A549 (cell line): ENCODE results near the gene PTPRN2. TPM values are rescaled to one million over a fixed set of nuclear protein-coding genes. Genes with fewer than 3 reads are reported as not detected.

Experiments
- ATAC-seq, 2 experiments: fragments of 200-7000 bp in 1 of 2; fragments of >200 bp in 1 of 2; cut with Nextera tagmentation in 1 of 2; cut with Tn5 transposase in 1 of 2; 3 replicates each; pipeline versions ENCODE4 v1.8.0 to v1.9.1; 2018 to 2020; ENCODE audit warnings: mild to moderate bottlenecking in 1 of 2, moderate library complexity in 1 of 2
- CTCF ChIA-PET: fragments of 300-600 bp; sonication (Branson Sonifier 250); formaldehyde crosslinking; extraction: SDS; loops from one replicate; lab custom pipeline; 2021; ENCODE audit warnings: antibody characterized with exemption, inconsistent platforms; lab: Yijun Ruan, JAX
- POLR2A ChIA-PET: fragments of 350-600 bp; formaldehyde crosslinking; extraction: SDS; loops from one replicate; lab custom pipeline; 2021; ENCODE audit warnings: antibody characterized with exemption, inconsistent platforms; lab: Yijun Ruan, JAX
- DNase-seq, 2 experiments: peaks; one replicate each; pipeline versions ENCODE4 v3.0.0 to v3.0.0-alpha.2; 2011 to 2016; ENCODE audit warnings: low read depth in 1 of 2, low spot score in 1 of 2
- FAIRE-seq: peaks from 2 replicates; lab custom pipeline; 2011; peaks lifted over from hg19 to GRCh38; lab: Jason Lieb, UNC
- H3K27ac ChIP-seq, 2 experiments: fragments of >200 bp; sonication (Bioruptor Twin); formaldehyde crosslinking; 3 replicates each; pipeline ENCODE4 v1.5.1; 2016 to 2017
- H3K4me1 ChIP-seq: fragments of >200 bp; sonication (Bioruptor Twin); formaldehyde crosslinking; 3 replicates; pipeline ENCODE4 v1.6.1; 2016
- H3K4me2 ChIP-seq: fragments of >200 bp; sonication (Bioruptor Twin); formaldehyde crosslinking; 3 replicates; pipeline ENCODE4 v1.6.1; 2016
- H3K4me3 ChIP-seq: fragments of >200 bp; sonication (Bioruptor Twin); formaldehyde crosslinking; 3 replicates; pipeline ENCODE4 v1.5.1; 2016
- H3K9me3 ChIP-seq: fragments of >200 bp; sonication (Bioruptor Twin); formaldehyde crosslinking; 3 replicates; pipeline ENCODE4 v1.6.1; 2016
- CBX2 ChIP-seq: fragments of 200-600 bp; sonication (generic); IDR thresholded peaks from 2 replicates; pipeline ENCODE4 v1.6.1; 2016; ENCODE audit warnings: low read depth, mild to moderate bottlenecking, borderline replicate concordance
- CBX8 ChIP-seq: fragments of 200-600 bp; sonication (generic); IDR thresholded peaks from 2 replicates; pipeline ENCODE4 v1.6.1; 2016
- CHD2 ChIP-seq: fragments of 150-350 bp; IDR thresholded peaks from 2 replicates; pipeline ENCODE4 v1.6.1; 2014; ENCODE audit warnings: low read length; ENCODE audit not compliant: partially characterized antibody
- EHMT2 ChIP-seq: fragments of 200-600 bp; sonication (generic); IDR thresholded peaks from 2 replicates; pipeline ENCODE4 v1.6.1; 2016; ENCODE audit warnings: antibody characterized with exemption, low read depth, mild to moderate bottlenecking, moderate library complexity
- EP300 ChIP-seq, 2 experiments: fragments of >200 bp; sonication (Bioruptor Twin); formaldehyde crosslinking; IDR thresholded peaks; 2 replicates in 1 of 2; 3 replicates in 1 of 2; pipeline ENCODE4 v1.6.1; 2016 to 2017
- ESRRA ChIP-seq: fragments of 150-350 bp; IDR thresholded peaks from 2 replicates; pipeline ENCODE4 v1.6.1; 2014; ENCODE audit warnings: mild to moderate bottlenecking, low read length, borderline replicate concordance
- FOSB ChIP-seq: fragments of 250-450 bp; sonication (Bioruptor Pico); IDR thresholded peaks from 2 replicates; pipeline ENCODE4 v1.5.0; 2020; ENCODE audit warnings: mild to moderate bottlenecking, moderate library complexity
- FOXS1 ChIP-seq: fragments of 250-450 bp; sonication (Bioruptor Pico); IDR thresholded peaks from 2 replicates; pipeline ENCODE4 v1.5.0; 2020; ENCODE audit warnings: mild to moderate bottlenecking, moderate library complexity
- HMGXB4 ChIP-seq: fragments of 250-450 bp; sonication (Bioruptor Pico); IDR thresholded peaks from 2 replicates; pipeline ENCODE4 v1.5.0; 2021; ENCODE audit warnings: mild to moderate bottlenecking, moderate library complexity, borderline replicate concordance
- HOXB13 ChIP-seq: fragments of 250-450 bp; sonication (Bioruptor Pico); IDR thresholded peaks from 2 replicates; pipeline ENCODE4 v1.5.0; 2020; ENCODE audit warnings: low read depth, mild to moderate bottlenecking, moderate library complexity
- KDM1A ChIP-seq: fragments of 200-600 bp; sonication (generic); IDR thresholded peaks from 2 replicates; pipeline ENCODE4 v1.6.1; 2016; ENCODE audit warnings: low read depth, mild to moderate bottlenecking
- MYC ChIP-seq: IDR thresholded peaks from 2 replicates; pipeline ENCODE4 v1.6.1; 2012; ENCODE audit warnings: mild to moderate bottlenecking, inconsistent platforms, low read length, improper control_type of control experiment, borderline replicate concordance
- RAD21 ChIP-seq, 2 experiments: fragments of >200 bp in 1 of 2; sonication (Bioruptor Twin) in 1 of 2; formaldehyde crosslinking in 1 of 2; IDR thresholded peaks in 1 of 2; conservative IDR thresholded peaks in 1 of 2; 2 replicates in 1 of 2; 3 replicates in 1 of 2; pipeline ENCODE4 v1.6.1; 2012 to 2018; ENCODE audit warnings: inconsistent platforms in 1 of 2
- RARB ChIP-seq: fragments of 250-450 bp; sonication (Bioruptor Pico); IDR thresholded peaks from 2 replicates; pipeline ENCODE4 v1.8.0; 2021; ENCODE audit warnings: mild to moderate bottlenecking, moderate library complexity
- RNF2 ChIP-seq: fragments of 200-600 bp; sonication (generic); IDR thresholded peaks from 2 replicates; pipeline ENCODE4 v1.6.1; 2016; ENCODE audit warnings: low read depth, mild to moderate bottlenecking, antibody characterized with exemption, moderate library complexity, borderline replicate concordance
- SMC3 ChIP-seq: fragments of >200 bp; sonication (Bioruptor Twin); formaldehyde crosslinking; IDR thresholded peaks from 3 replicates; pipeline ENCODE4 v1.6.1; 2018; ENCODE audit warnings: inconsistent platforms
- ZC3H11A ChIP-seq: fragments of 450-650 bp; IDR thresholded peaks from 2 replicates; pipeline ENCODE4 v1.6.1; 2014; ENCODE audit warnings: antibody characterized with exemption, mild to moderate bottlenecking
- WGBS: methylation state at CpG from one replicate; pipeline ENCODE4 v1.1.6; 2017; ENCODE audit errors: missing lambda C conversion rate; 5-methylcytosine and 5-hydroxymethylcytosine counted together
- polyA plus RNA-seq, 4 experiments: library from polyadenylated mRNA; depleted of rRNA in 3 of 4; stranded (reverse); fragments of >200 nt; fragmentation: RNase III in 1 of 4; extraction: RNeasy Plus Mini Kit Qiagen cat#74134 plus additional on column Dnase treatment in 1 of 4; gene quantifications; 2 replicates in 3 of 4; 3 replicates in 1 of 4; pipeline ENCODE4 v1.2.3, GENCODE V29; 2011 to 2017
- TF ChIP-seq, protein P1 (sequence below): fragments of >200 bp; sonication (Bioruptor Twin); formaldehyde crosslinking; IDR thresholded peaks from 2 replicates; pipeline ENCODE4 v1.6.1; 2016
- TF ChIP-seq, protein P2 (sequence below): fragments of 200-600 bp; sonication (generic); IDR thresholded peaks from 2 replicates; pipeline ENCODE4 v1.6.1; 2016; ENCODE audit warnings: antibody characterized with exemption, mild to moderate bottlenecking, moderate library complexity
- TF ChIP-seq, protein P3 (sequence below): fragments of >200 bp; sonication (Bioruptor Twin); formaldehyde crosslinking; IDR thresholded peaks from 3 replicates; pipeline ENCODE4 v1.5.1; 2016

PTPRN2 gene
- polyA plus RNA-seq, 2 of the 4 experiments (the other 2 are of a cell fraction) = 0.41 to 1.2 TPM

DNA sequence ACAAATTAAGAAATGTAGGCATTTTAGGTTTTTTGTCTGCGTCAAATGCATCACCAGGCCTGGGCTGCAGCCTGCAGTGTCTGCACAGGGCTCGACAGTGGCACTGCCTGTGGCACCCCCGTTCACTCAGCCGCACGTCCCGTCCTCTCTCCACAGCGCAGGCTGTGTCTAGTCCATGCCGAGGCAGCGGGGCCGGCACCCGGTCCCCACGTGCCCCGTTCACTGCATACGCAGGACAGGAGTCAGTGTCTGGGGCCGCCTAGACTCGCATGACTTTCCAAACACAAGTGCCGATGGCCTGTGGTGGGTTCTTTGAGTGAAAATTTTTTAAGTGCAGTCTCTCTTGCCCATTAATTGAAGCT is 446.4 kb downstream of the PTPRN2 start:
- H3K4me1 ChIP-seq = no peaks in the 10 kb centered on the region
- peaks cover 3% of the 10 kb centered on the region; the same call in 2 of the 3 replicates for H3K9me3 ChIP-seq
- DNase-seq (no peak), FAIRE-seq (no peak), ATAC-seq (no peak)
- ChIA-PET CTCF (no interaction called here), POLR2A (no interaction called here)
- H3K27ac ChIP-seq = no peak overlapping the region
- 53% methylated on average over 17 of the region's 17 CpGs for WGBS
- H3K4me3 ChIP-seq = no peak overlapping the region
- TF ChIP-seq HMGXB4 = no peak
- TF ChIP-seq, all 56 proteins: peak for 0
- no peak overlapping the region for H3K4me2 ChIP-seq

GRCh38 chr7:158140538-158141220 is 446.9 kb downstream of the PTPRN2 start:
- POLR2A ChIA-PET = no interaction called here
- TF ChIP-seq ZC3H11A (no peak), CHD2 (no peak), RNF2 (no peak), MYC (no peak), HMGXB4 (no peak), RAD21 (conservative IDR thresholded peaks at IDR 0.05 in 1 of 2, IDR thresholded peaks at IDR 0.05 in 1 of 2) (no peak), RARB (CRISPR knock-in tag) (no peak), CBX8 (no peak), EHMT2 (no peak), CBX2 (no peak), KDM1A (no peak), ESRRA (no peak), HOXB13 (CRISPR knock-in tag) (no peak), SMC3 (no peak), FOSB (CRISPR knock-in tag) (no peak), FOXS1 (CRISPR knock-in tag) (no peak), EP300 (IDR thresholded peaks at IDR 0.05) (no peak)
- TF ChIP-seq, protein P1, sequence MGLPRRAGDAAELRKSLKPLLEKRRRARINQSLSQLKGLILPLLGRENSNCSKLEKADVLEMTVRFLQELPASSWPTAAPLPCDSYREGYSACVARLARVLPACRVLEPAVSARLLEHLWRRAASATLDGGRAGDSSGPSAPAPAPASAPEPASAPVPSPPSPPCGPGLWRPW = no peak
- TF ChIP-seq, protein P2, sequence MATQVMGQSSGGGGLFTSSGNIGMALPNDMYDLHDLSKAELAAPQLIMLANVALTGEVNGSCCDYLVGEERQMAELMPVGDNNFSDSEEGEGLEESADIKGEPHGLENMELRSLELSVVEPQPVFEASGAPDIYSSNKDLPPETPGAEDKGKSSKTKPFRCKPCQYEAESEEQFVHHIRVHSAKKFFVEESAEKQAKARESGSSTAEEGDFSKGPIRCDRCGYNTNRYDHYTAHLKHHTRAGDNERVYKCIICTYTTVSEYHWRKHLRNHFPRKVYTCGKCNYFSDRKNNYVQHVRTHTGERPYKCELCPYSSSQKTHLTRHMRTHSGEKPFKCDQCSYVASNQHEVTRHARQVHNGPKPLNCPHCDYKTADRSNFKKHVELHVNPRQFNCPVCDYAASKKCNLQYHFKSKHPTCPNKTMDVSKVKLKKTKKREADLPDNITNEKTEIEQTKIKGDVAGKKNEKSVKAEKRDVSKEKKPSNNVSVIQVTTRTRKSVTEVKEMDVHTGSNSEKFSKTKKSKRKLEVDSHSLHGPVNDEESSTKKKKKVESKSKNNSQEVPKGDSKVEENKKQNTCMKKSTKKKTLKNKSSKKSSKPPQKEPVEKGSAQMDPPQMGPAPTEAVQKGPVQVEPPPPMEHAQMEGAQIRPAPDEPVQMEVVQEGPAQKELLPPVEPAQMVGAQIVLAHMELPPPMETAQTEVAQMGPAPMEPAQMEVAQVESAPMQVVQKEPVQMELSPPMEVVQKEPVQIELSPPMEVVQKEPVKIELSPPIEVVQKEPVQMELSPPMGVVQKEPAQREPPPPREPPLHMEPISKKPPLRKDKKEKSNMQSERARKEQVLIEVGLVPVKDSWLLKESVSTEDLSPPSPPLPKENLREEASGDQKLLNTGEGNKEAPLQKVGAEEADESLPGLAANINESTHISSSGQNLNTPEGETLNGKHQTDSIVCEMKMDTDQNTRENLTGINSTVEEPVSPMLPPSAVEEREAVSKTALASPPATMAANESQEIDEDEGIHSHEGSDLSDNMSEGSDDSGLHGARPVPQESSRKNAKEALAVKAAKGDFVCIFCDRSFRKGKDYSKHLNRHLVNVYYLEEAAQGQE = no peak
- TF ChIP-seq, protein P3, sequence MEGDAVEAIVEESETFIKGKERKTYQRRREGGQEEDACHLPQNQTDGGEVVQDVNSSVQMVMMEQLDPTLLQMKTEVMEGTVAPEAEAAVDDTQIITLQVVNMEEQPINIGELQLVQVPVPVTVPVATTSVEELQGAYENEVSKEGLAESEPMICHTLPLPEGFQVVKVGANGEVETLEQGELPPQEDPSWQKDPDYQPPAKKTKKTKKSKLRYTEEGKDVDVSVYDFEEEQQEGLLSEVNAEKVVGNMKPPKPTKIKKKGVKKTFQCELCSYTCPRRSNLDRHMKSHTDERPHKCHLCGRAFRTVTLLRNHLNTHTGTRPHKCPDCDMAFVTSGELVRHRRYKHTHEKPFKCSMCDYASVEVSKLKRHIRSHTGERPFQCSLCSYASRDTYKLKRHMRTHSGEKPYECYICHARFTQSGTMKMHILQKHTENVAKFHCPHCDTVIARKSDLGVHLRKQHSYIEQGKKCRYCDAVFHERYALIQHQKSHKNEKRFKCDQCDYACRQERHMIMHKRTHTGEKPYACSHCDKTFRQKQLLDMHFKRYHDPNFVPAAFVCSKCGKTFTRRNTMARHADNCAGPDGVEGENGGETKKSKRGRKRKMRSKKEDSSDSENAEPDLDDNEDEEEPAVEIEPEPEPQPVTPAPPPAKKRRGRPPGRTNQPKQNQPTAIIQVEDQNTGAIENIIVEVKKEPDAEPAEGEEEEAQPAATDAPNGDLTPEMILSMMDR = no peak
- DNase-seq (no peak), ATAC-seq (no peak), FAIRE-seq (no peak)
- H3K4me1 ChIP-seq = no peaks in the 10 kb centered on the region
- CTCF ChIA-PET = no interaction called here
- H3K9me3 ChIP-seq = no peaks in the 10 kb centered on the region; the same call in 2 of the 3 replicates
- no peak overlapping the region for H3K4me3 ChIP-seq
- H3K27ac ChIP-seq = no peak overlapping the region
- no peak overlapping the region for H3K4me2 ChIP-seq
- 61% methylated on average over 25 of the region's 31 CpGs for WGBS
